Neuron (in vitro differentiated cells): ENCODE results near the gene KIF12.

Experiments used
- H2AFZ ChIP-seq: one replicate; pipeline ENCODE4 v1.6.1; 2013; ENCODE audit warnings: low read depth, mild to moderate bottlenecking, inconsistent platforms, low read length, moderate library complexity
- H3K27me3 ChIP-seq: one replicate; pipeline ENCODE4 v1.6.1; 2013; ENCODE audit warnings: low read length; ENCODE audit not compliant: insufficient read depth
- H3K36me3 ChIP-seq: one replicate; pipeline ENCODE4 v1.6.1; 2013; ENCODE audit warnings: low read length; ENCODE audit not compliant: insufficient read depth
- H3K4me1 ChIP-seq: one replicate; pipeline ENCODE4 v1.6.1; 2013; ENCODE audit warnings: low read length; ENCODE audit not compliant: insufficient read depth
- H3K4me3 ChIP-seq: 2 replicates; pipeline ENCODE4 v1.5.1; 2013; ENCODE audit warnings: mild to moderate bottlenecking, low read length, moderate library complexity
- H3K9me3 ChIP-seq: one replicate; pipeline ENCODE4 v1.6.1; 2013; ENCODE audit warnings: low read length

KIF12 gene

GRCh38 chr9:114093761-114094505 is 5.2 kb downstream of the KIF12 start:
- no peaks in the 10 kb centered on the region for H3K9me3 ChIP-seq
- no peak overlapping the region for H3K4me3 ChIP-seq
- H3K4me1 ChIP-seq, result no peaks in the 10 kb centered on the region
- no peak overlapping the region for H2AFZ ChIP-seq
- H3K27me3 ChIP-seq, result peaks cover 38% of the 10 kb centered on the region
- H3K36me3 ChIP-seq, result no peaks in the 10 kb centered on the region

DNA sequence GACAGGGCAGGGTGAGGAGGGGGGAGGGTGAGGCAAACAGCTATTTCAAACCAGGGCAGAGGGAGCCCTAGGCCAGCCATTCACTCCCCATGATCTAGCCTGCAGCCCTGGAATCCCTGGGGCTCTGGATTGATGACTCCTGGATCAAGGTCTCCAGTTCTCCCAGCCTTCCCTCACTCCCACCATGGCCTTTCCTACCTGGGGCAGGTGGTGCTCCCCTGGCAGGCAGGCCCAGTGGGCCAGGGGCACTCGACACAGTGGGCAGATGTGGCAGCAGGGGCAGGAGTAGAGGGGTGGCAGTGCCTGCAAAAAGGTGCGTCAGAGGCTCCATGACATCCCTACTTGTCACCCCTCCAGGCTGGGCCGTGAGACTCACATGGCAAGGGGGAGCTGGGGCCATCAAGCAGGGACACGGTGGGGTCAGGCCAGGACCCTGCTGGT is 6.0 kb downstream of the KIF12 start:
- peaks cover 35% of the 10 kb centered on the region for H3K27me3 ChIP-seq
- H3K36me3 ChIP-seq, result no peaks in the 10 kb centered on the region
- no peak overlapping the region for H3K4me3 ChIP-seq
- no peaks in the 10 kb centered on the region for H3K4me1 ChIP-seq
- H2AFZ ChIP-seq, result no peak overlapping the region
- H3K9me3 ChIP-seq, result no peaks in the 10 kb centered on the region

DNA sequence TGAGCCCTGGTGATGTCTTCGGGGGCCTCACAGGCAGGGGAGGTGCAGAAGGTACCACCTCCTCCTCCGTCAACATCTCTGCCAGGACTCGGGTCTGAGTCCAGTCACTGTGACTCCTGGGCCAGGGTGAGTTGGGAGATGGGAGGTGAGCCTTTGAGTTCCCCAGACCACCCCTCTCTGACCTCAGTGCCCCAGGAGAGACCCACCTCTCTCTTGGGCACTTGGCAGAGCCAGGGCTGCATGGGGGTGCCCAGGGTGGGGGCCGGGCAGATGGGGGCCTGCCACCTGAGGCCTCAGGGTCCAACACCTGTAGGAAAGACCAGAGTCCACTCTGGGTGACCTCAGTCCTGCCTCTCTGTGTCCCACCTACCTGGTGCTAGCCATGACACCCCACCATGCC is 6.8 kb downstream of the KIF12 start:
- no peak overlapping the region for H2AFZ ChIP-seq
- H3K4me3 ChIP-seq, result no peak overlapping the region
- H3K36me3 ChIP-seq, result no peaks in the 10 kb centered on the region
- H3K27me3 ChIP-seq, result peaks cover 33% of the 10 kb centered on the region
- no peaks in the 10 kb centered on the region for H3K4me1 ChIP-seq
- no peaks in the 10 kb centered on the region for H3K9me3 ChIP-seq

DNA sequence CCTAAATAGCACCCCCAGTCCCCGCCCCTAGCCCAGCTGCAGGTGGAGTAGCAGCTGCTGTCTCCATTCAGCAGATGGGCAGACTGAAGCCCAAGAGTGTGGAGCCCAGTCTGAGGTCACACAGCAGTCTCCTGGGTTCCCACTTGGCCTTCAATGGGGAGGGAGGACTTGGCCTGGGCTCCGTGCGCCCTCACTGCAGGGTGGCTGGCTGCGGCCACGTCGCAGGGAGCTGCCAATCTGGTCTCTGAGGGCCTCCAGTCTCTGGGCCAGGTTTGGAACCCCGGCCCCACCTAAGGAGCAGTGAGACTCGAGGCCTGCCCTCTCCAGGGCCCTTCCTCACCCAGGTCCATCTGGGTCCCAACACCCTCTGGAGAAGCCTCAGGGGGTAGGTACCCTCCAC is 7.4 kb downstream of the KIF12 start:
- Histone ChIP-seq H3K4me3 (no peak overlapping the region), H3K27me3 (peaks cover 27% of the 10 kb centered on the region), H3K36me3 (no peaks in the 10 kb centered on the region), H3K4me1 (no peaks in the 10 kb centered on the region), H2AFZ (no peak overlapping the region), H3K9me3 (no peaks in the 10 kb centered on the region)

DNA sequence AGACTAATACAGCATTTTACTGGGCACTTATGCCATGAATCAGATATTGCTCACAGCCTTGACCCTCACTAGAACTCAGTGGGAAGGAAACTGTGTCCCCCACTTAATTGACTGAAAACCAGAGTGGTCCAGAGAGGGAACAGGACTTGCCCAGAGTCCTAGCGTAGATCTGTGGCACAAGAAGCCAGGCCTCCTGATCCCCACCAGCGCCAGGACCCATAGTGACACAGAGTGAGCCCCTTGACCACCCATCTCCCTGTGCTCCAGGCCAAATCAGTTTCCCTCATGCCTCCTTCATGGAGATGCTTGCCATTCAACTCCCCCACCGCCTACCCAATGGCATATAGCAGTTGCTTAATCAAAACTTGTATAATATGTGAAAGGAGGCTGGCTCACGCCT is 8.3 kb downstream of the KIF12 start:
- Histone ChIP-seq H3K27me3 (peaks cover 24% of the 10 kb centered on the region), H2AFZ (no peak overlapping the region), H3K36me3 (no peaks in the 10 kb centered on the region), H3K4me1 (no peaks in the 10 kb centered on the region), H3K4me3 (no peak overlapping the region), H3K9me3 (no peaks in the 10 kb centered on the region)

DNA sequence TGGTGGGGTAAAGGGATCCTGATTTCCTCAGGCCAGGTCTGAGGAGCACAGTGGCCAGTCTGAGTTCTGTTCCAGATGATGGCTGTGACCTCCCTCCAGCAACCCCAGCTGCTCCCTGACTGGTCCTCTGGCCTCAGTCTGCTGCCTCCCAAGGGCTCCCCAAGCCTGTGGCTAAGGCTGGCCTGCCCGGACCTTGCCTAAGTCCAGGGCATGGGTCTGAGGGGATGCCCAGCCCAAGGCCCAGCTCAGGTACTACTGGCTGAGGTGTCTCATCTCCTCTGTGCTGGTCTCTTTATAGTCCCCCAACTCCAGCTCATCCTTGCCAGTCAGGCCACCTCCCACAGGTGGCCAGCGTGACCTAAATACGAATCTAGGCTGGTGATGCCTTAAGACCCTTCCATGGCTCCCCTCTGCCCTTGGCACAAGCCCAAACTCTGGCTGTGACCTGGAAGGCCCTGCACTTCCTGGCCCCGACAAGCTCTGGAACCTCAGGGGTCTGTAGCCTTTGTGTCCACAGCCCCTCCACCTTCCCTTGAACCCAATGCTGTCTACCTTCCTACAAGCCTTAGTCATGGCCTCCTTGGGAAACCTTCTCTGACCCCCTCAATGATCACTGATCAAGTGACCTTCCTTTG is 9.8 kb downstream of the KIF12 start:
- Histone ChIP-seq H3K36me3 (no peaks in the 10 kb centered on the region), H3K27me3 (peaks cover 23% of the 10 kb centered on the region), H3K4me3 (no peak overlapping the region), H3K4me1 (no peaks in the 10 kb centered on the region), H2AFZ (no peak overlapping the region), H3K9me3 (no peaks in the 10 kb centered on the region)

- Histone ChIP-seq H3K4me1 (no peaks in the 10 kb centered on the region), H3K27me3 (peaks cover 23% of the 10 kb centered on the region), H3K4me3 (no peak overlapping the region), H2AFZ (no peak overlapping the region), H3K36me3 (no peaks in the 10 kb centered on the region), H3K9me3 (no peaks in the 10 kb centered on the region)
These were observed 10.4 kb downstream of the KIF12 start for GRCh38 chr9:114088571-114089170.

DNA sequence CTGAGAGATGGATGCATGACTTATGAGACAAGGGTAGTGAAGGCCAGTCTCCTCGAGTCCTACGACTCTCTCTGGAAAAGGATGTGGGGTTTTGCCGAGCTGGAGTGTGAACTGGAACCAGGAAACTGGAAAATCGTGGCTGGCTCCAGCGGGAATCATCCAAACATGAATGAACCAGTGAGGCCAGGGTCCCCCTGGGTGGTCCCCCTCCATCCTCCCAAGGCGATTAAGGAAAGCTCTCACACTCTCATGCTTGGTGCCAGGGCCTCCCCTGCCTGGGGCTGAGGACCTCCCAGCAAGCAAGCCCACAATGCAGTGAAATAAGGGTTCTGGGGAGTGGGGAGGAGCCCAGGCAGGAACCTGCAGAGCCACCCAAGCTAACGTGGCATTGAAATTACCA is 11.4 kb downstream of the KIF12 start:
- Histone ChIP-seq H3K9me3 (no peaks in the 10 kb centered on the region), H3K4me1 (no peaks in the 10 kb centered on the region), H3K36me3 (no peaks in the 10 kb centered on the region), H3K4me3 (no peak overlapping the region), H3K27me3 (peaks cover 23% of the 10 kb centered on the region), H2AFZ (no peak overlapping the region)

- no peak overlapping the region for H3K4me3 ChIP-seq
These were observed 12.5 kb downstream of the KIF12 start for GRCh38 chr9:114086607-114087006.

DNA sequence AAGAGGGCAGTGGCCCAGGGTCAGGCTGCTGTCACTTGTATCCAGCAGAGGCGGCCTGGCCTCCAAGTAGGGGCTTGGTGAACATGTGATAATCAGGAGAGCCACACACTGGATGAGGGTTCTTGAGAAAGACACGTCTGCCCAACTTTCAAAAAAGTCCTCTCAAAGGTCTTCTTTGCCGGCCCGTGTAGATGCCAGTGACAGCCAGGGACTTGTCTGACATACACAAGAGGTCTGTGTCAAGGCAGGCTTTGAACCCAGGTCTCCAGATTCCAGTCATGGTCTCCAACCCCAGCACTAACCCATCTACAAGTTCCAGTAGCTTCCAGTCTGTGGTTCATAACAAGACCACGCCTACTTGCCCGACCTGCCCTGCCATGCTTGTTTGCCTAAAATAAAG is 13.1 kb downstream of the KIF12 start:
- H3K4me3 ChIP-seq, result no peak overlapping the region
- no peaks in the 10 kb centered on the region for H3K4me1 ChIP-seq
- H2AFZ ChIP-seq, result no peak overlapping the region
- peaks cover 23% of the 10 kb centered on the region for H3K27me3 ChIP-seq
- no peaks in the 10 kb centered on the region for H3K9me3 ChIP-seq
- H3K36me3 ChIP-seq, result no peaks in the 10 kb centered on the region

More at GRCh38 chr9:114086607-114087006, 12.5 kb downstream of the KIF12 start:
- no peaks in the 10 kb centered on the region for H3K36me3 ChIP-seq
- H3K4me1 ChIP-seq, result no peaks in the 10 kb centered on the region
- no peaks in the 10 kb centered on the region for H3K9me3 ChIP-seq
- no peak overlapping the region for H2AFZ ChIP-seq
- peaks cover 23% of the 10 kb centered on the region for H3K27me3 ChIP-seq

- Histone ChIP-seq H3K36me3 (no peaks in the 10 kb centered on the region), H2AFZ (no peak overlapping the region), H3K4me1 (no peaks in the 10 kb centered on the region), H3K9me3 (no peaks in the 10 kb centered on the region), H3K4me3 (no peak overlapping the region), H3K27me3 (peaks cover 23% of the 10 kb centered on the region)
These were observed 13.7 kb downstream of the KIF12 start for GRCh38 chr9:114085387-114085789.

DNA sequence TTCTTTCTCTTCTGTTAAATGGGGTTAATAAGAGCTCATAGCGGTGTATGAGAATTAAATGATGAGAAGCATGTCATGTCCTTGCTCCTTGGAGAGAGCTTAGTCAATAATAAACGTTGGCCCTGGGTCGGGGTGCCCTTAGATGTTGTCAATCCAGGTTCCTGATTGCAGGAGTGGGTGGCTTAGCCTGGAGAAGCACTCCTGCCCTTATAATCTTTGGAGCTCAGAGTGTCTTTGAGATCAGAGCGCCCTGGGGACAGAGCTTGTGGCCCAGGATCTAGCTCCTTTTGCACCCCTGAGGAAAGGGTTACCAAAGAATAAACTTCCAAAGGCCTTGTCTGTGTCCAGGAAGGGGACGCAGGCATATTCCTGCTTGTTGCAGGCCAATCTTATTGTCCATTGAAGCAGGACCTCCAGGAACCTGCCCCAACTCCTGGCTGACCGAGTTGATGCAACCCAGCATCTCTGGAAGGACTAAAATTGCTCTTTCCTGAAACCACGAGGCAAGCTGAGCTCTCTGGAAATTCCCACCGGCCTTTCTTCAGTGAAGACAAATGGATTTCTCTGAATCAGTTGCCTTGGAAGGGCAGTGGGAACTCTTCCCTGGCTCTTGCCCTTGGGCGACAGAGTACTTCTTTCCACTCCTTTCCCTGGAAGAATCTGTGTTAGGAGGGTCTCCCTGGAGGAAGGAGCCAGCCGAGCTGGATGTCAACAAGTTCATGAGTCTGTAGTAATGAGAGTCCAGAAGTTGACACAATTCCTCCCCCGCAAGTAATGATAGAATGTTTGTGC is 14.6 kb downstream of the KIF12 start:
- Histone ChIP-seq H2AFZ (no peak overlapping the region), H3K9me3 (peaks cover 3% of the 10 kb centered on the region), H3K4me1 (no peaks in the 10 kb centered on the region), H3K36me3 (no peaks in the 10 kb centered on the region), H3K4me3 (no peak overlapping the region), H3K27me3 (peaks cover 25% of the 10 kb centered on the region)

GRCh38 chr9:114083666-114084065 is 15.4 kb downstream of the KIF12 start:
- H3K4me1 ChIP-seq, result no peaks in the 10 kb centered on the region
- H3K4me3 ChIP-seq, result no peak overlapping the region
- no peaks in the 10 kb centered on the region for H3K36me3 ChIP-seq
- H3K27me3 ChIP-seq, result peaks cover 25% of the 10 kb centered on the region
- peaks cover 3% of the 10 kb centered on the region for H3K9me3 ChIP-seq
- no peak overlapping the region for H2AFZ ChIP-seq
